A673 (cell line): ENCODE data around the gene REV3L. TPM values are rescaled to one million over a fixed set of nuclear protein-coding genes. Genes with fewer than 3 reads are reported as not detected.

ENCODE experiments used
- BruUV-seq: library from RNA; stranded (reverse); fragments of 400-500 nt; replicated peaks from 2 replicates; lab custom pipeline; 2021; lab: Mats Ljungman, UMichigan
- CTCF ChIA-PET: fragments of 300-600 bp; sonication (Branson Sonifier 250); formaldehyde crosslinking; loops from one replicate; lab custom pipeline; 2022; ENCODE audit warnings: antibody characterized with exemption; lab: Charles Lee
- POLR2A ChIA-PET: fragments of 300-600 bp; sonication (Branson Sonifier 250); formaldehyde crosslinking; loops from one replicate; lab custom pipeline; 2022; ENCODE audit warnings: antibody characterized with exemption; ENCODE audit not compliant: low non-redundant PET; lab: Charles Lee
- DNase-seq: peaks from one replicate; pipeline ENCODE4 v3.0.0-alpha.2; 2015; ENCODE audit warnings: low spot score
- H3K27ac ChIP-seq: fragments of 200-600 bp; sonication (generic); 2 replicates; pipeline ENCODE4 v1.5.1; 2016; ENCODE audit warnings: mixed run types, low read depth, mild to moderate bottlenecking, mixed read lengths, antibody characterized with exemption, low read length; ENCODE audit not compliant: poor library complexity, severe bottlenecking
- H3K27me3 ChIP-seq: fragments of 200-600 bp; sonication (generic); replicated peaks from 2 replicates; pipeline ENCODE4 v1.6.1; 2017; ENCODE audit warnings: mixed run types, low read depth, mild to moderate bottlenecking, mixed read lengths, antibody characterized with exemption, low read length; ENCODE audit not compliant: insufficient read depth, poor library complexity
- H3K36me3 ChIP-seq: fragments of 200-600 bp; sonication (generic); 2 replicates; pipeline ENCODE4 v1.6.1; 2016; ENCODE audit warnings: mixed run types, mild to moderate bottlenecking, mixed read lengths, antibody characterized with exemption, low read length; ENCODE audit not compliant: insufficient read depth, poor library complexity, severe bottlenecking
- H3K4me1 ChIP-seq: fragments of 200-600 bp; sonication (generic); 2 replicates; pipeline ENCODE4 v1.6.1; 2017; ENCODE audit warnings: mixed run types, mild to moderate bottlenecking, mixed read lengths, antibody characterized with exemption, low read length; ENCODE audit not compliant: insufficient read depth, poor library complexity, severe bottlenecking
- H3K4me3 ChIP-seq: fragments of 200-600 bp; sonication (generic); 2 replicates; pipeline ENCODE4 v1.5.1; 2016; ENCODE audit warnings: low read depth, mixed run types, mild to moderate bottlenecking, mixed read lengths, low read length; ENCODE audit not compliant: poor library complexity, severe bottlenecking
- H3K9me3 ChIP-seq: fragments of 200-600 bp; sonication (generic); 2 replicates; pipeline ENCODE4 v1.6.1; 2016; ENCODE audit warnings: mixed run types, low read depth, mild to moderate bottlenecking, mixed read lengths, antibody characterized with exemption, low read length; ENCODE audit not compliant: poor library complexity, severe bottlenecking
- CTCF ChIP-seq: fragments of 300-800, 200-600 bp; sonication (generic); conservative IDR thresholded peaks from 2 replicates; pipeline ENCODE4 v1.5.1; 2017; ENCODE audit warnings: low read depth, mild to moderate bottlenecking, antibody characterized with exemption, low read length, moderate library complexity, mixed read lengths
- EZH2 ChIP-seq: fragments of 200-600 bp; sonication (generic); IDR thresholded peaks from 2 replicates; pipeline ENCODE4 v1.6.1; 2017; ENCODE audit warnings: borderline replicate concordance, low read depth, mild to moderate bottlenecking, mixed read lengths, antibody characterized with exemption, low read length; ENCODE audit not compliant: poor library complexity, severe bottlenecking
- intact Hi-C: fragments of 100-400 bp; cut with micrococcal nuclease; formaldehyde crosslinking; loops from one replicate; pipeline ENCODE4 v1.10.0; 2022; ENCODE audit not compliant: unreplicated experiment
- total RNA-seq: library from RNA; stranded (reverse); gene quantifications from 2 replicates; pipeline ENCODE4 v1.2.3, GENCODE V29; 2021

The REV3L gene
- total RNA-seq, 1 experiment from 2014 or later, result 24.0 TPM

- TF ChIP-seq CTCF, result no peak
- no peak for TF ChIP-seq EZH2
- CTCF ChIA-PET, result no interaction called here
- H3K4me1 ChIP-seq, result peaks cover 23% of the 10 kb centered on the region
- no peak for DNase-seq
- intact Hi-C loops, result no loop called here
- H3K27me3 ChIP-seq, result no peaks in the 10 kb centered on the region
- no peaks in the 10 kb centered on the region for H3K36me3 ChIP-seq
- POLR2A ChIA-PET, result no interaction called here
- no peak overlapping the region for H3K27ac ChIP-seq
- no TSS peak for BruUV-seq
- H3K9me3 ChIP-seq, result no peaks in the 10 kb centered on the region
- no peak overlapping the region for H3K4me3 ChIP-seq
Observed at GRCh38 chr6:111414373-111414772, 68.6 kb downstream of the REV3L start.

GRCh38 chr6:111411978-111412566 is 70.9 kb downstream of the REV3L start:
- no peaks in the 10 kb centered on the region for H3K27me3 ChIP-seq
- H3K4me3 ChIP-seq, result no peak overlapping the region
- H3K27ac ChIP-seq, result no peak overlapping the region
- ChIA-PET POLR2A (no interaction called here), CTCF (no interaction called here)
- TF ChIP-seq EZH2 (no peak), CTCF (no peak)
- BruUV-seq, result no TSS peak
- no peaks in the 10 kb centered on the region for H3K9me3 ChIP-seq
- no peaks in the 10 kb centered on the region for H3K36me3 ChIP-seq
- no peak for DNase-seq
- intact Hi-C loops, result no loop called here
- H3K4me1 ChIP-seq, result peaks cover 13% of the 10 kb centered on the region

GRCh38 chr6:111411046-111411445 is 72.0 kb downstream of the REV3L start:
- H3K4me1 ChIP-seq, result peaks cover 2% of the 10 kb centered on the region
- no peaks in the 10 kb centered on the region for H3K36me3 ChIP-seq
- no peak for DNase-seq
- no peak overlapping the region for H3K27ac ChIP-seq
- intact Hi-C loops, result no loop called here
- H3K9me3 ChIP-seq, result no peaks in the 10 kb centered on the region
- ChIA-PET POLR2A (no interaction called here), CTCF (no interaction called here)
- H3K27me3 ChIP-seq, result no peaks in the 10 kb centered on the region
- BruUV-seq, result no TSS peak
- TF ChIP-seq EZH2 (no peak), CTCF (no peak)
- no peak overlapping the region for H3K4me3 ChIP-seq
